Measurements from ENCODE around the gene ATG14.

- no peak for TF ChIP-seq ZC3H10 (CRISPR knock-in tag; IDR thresholded peaks at IDR 0.05)
- TF ChIP-seq ZNF565 (CRISPR knock-in tag; conservative IDR thresholded peaks at IDR 0.05; ENCODE audit: low read depth): no peak
- TF ChIP-seq ARNTL (CRISPR knock-in tag; IDR thresholded peaks at IDR 0.05; ENCODE audit: borderline replicate concordance, low read depth): no peak
- TF ChIP-seq CSRNP3 (CRISPR knock-in tag; IDR thresholded peaks at IDR 0.05): no peak
- no peak for TF ChIP-seq BACH2 (CRISPR knock-in tag; IDR thresholded peaks at IDR 0.05; ENCODE audit: borderline replicate concordance)
- TF ChIP-seq ISL1 (CRISPR knock-in tag; IDR thresholded peaks at IDR 0.05): no peak
- no peak for TF ChIP-seq ESRRG (CRISPR knock-in tag; IDR thresholded peaks at IDR 0.05)
These were observed 60.5 kb downstream of the ATG14 start for GRCh38 chr14:55351111-55351510.

All from SK-N-SH treated with all-trans-retinoic acid at 6 μM for 48 hours (cell line).